HepG2 (cell line): Measurements from ENCODE around the gene C5. TPM values are rescaled to one million over a fixed set of nuclear protein-coding genes. Genes with fewer than 3 reads are reported as not detected.

Experiments
- ATAC-seq: fragments of 200-7000 bp; cut with Tn5 transposase; 3 replicates; pipeline ENCODE4 v1.9.1; 2020; ENCODE audit warnings: mild to moderate bottlenecking, moderate library complexity
- BruUV-seq: library from RNA; stranded (reverse); fragments of 400-500 nt; replicated peaks from 2 replicates; lab custom pipeline; 2021; lab: Mats Ljungman, UMichigan
- CTCF ChIA-PET: fragments of 300-600 bp; formaldehyde crosslinking; extraction: SDS; loops from one replicate; lab custom pipeline; 2021; ENCODE audit warnings: low total read pairs, inconsistent platforms, low intra/inter-chr PET ratio; lab: Yijun Ruan, JAX
- POLR2A ChIA-PET: fragments of 350-600 bp; sonication (Branson Sonifier 250); formaldehyde crosslinking; loops from one replicate; lab custom pipeline; 2020; ENCODE audit warnings: antibody characterized with exemption, inconsistent platforms; lab: Yijun Ruan, JAX
- DNase-seq: peaks from one replicate; pipeline ENCODE4 v3.0.0-alpha.2; 2015; ENCODE audit warnings: low spot score
- FAIRE-seq: peaks from 3 replicates; lab custom pipeline; 2011; peaks lifted over from hg19 to GRCh38; lab: Jason Lieb, UNC
- H2AFZ ChIP-seq: one replicate; pipeline ENCODE4 v1.6.1; 2011; ENCODE audit warnings: low read length, inconsistent platforms
- H3K27ac ChIP-seq: fragments of 300-600 bp; 3 replicates; pipeline ENCODE4 v1.8.0; 2011; ENCODE audit warnings: mixed run types, mild to moderate bottlenecking, mixed read lengths, low read length, inconsistent platforms; ENCODE audit not compliant: insufficient read depth; ENCODE audit errors: extremely low read length
- H3K27me3 ChIP-seq, 2 experiments: fragments of 200-600 bp in 1 of 2; 2 replicates in 1 of 2; 3 replicates in 1 of 2; pipeline versions ENCODE4 v1.6.0 to v1.8.0; 2011; ENCODE audit warnings: low read length in 2 of 2, mild to moderate bottlenecking in 2 of 2, moderate library complexity in 2 of 2, inconsistent platforms in 1 of 2; ENCODE audit not compliant: insufficient read depth in 2 of 2, control insufficient read depth in 1 of 2
- H3K36me3 ChIP-seq, 2 experiments: fragments of 200-600 bp in 1 of 2; replicated peaks in 1 of 2; 2 replicates in 1 of 2; 3 replicates in 1 of 2; pipeline versions ENCODE4 v1.5.1 to v1.8.0; 2011; ENCODE audit warnings: low read length in 2 of 2, inconsistent platforms in 1 of 2; ENCODE audit not compliant: insufficient read depth in 2 of 2, control insufficient read depth in 1 of 2
- H3K4me1 ChIP-seq: 2 replicates; pipeline ENCODE4 v1.5.1; 2012; ENCODE audit warnings: low read length, inconsistent platforms; ENCODE audit not compliant: insufficient read depth
- H3K4me2 ChIP-seq: 2 replicates; pipeline ENCODE4 v1.6.0; 2011; ENCODE audit warnings: low read depth, low read length, inconsistent platforms
- H3K4me3 ChIP-seq, 3 experiments: fragments of 200-600 bp in 1 of 3; sonication (generic), shearing (Covaris generic) in 1 of 3; replicated peaks in 1 of 3; 2 replicates each; pipeline ENCODE4 v1.5.1; 2011 to 2016; ENCODE audit warnings: low read length in 3 of 3, inconsistent platforms in 2 of 3, low read depth in 2 of 3, mild to moderate bottlenecking in 2 of 3, control low read depth in 1 of 3, mixed read lengths in 1 of 3; ENCODE audit not compliant: insufficient read depth in 1 of 3
- H3K79me2 ChIP-seq: one replicate; pipeline ENCODE4 v1.6.1; 2011; ENCODE audit warnings: low read length, inconsistent platforms; ENCODE audit not compliant: insufficient read depth
- H3K9ac ChIP-seq: 2 replicates; pipeline ENCODE4 v1.6.0; 2011; ENCODE audit warnings: mild to moderate bottlenecking, low read depth, low read length, inconsistent platforms; ENCODE audit not compliant: insufficient read depth
- H3K9me3 ChIP-seq: 2 replicates; pipeline ENCODE4 v1.5.1; 2012; ENCODE audit warnings: mild to moderate bottlenecking, low read length
- H4K20me1 ChIP-seq: 2 replicates; pipeline ENCODE4 v1.6.0; 2011; ENCODE audit warnings: inconsistent platforms, mild to moderate bottlenecking, low read length, moderate library complexity; ENCODE audit not compliant: insufficient read depth
- ELF4 ChIP-seq: sonication (generic); formaldehyde crosslinking; IDR thresholded peaks from 2 replicates; pipeline ENCODE4 v1.5.0; 2020; ENCODE audit warnings: missing genetic modification reagents, mild to moderate bottlenecking, moderate library complexity, borderline replicate concordance
- EP300 ChIP-seq, 3 experiments: sonication (generic) in 1 of 3; formaldehyde crosslinking in 1 of 3; IDR thresholded peaks; 2 replicates each; pipeline versions ENCODE4 v1.5.1 to v1.6.1; 2011 to 2020; ENCODE audit warnings: low read depth in 2 of 3, low read length in 2 of 3, borderline replicate concordance in 1 of 3, improper control_type of control experiment in 1 of 3, mild to moderate bottlenecking in 1 of 3, missing genetic modification reagents in 1 of 3, moderate library complexity in 1 of 3
- MED1 ChIP-seq: sonication (generic); formaldehyde crosslinking; IDR thresholded peaks from 2 replicates; pipeline ENCODE4 v1.4.0; 2020; ENCODE audit warnings: missing genetic modification reagents
- MED13 ChIP-seq: sonication (generic); formaldehyde crosslinking; IDR thresholded peaks from 2 replicates; pipeline ENCODE4 v1.5.0; 2020; ENCODE audit warnings: missing genetic modification reagents
- PHF20 ChIP-seq: sonication (generic); formaldehyde crosslinking; IDR thresholded peaks from 2 replicates; pipeline ENCODE4 v1.5.0; 2020; ENCODE audit warnings: mild to moderate bottlenecking, missing genetic modification reagents
- RCOR2 ChIP-seq: IDR thresholded peaks from 2 replicates; pipeline ENCODE4 v1.6.1; 2016; ENCODE audit warnings: missing biosample characterization, missing genetic modification reagents
- SRY ChIP-seq: sonication (generic); formaldehyde crosslinking; IDR thresholded peaks from 2 replicates; pipeline ENCODE4 v1.8.0; 2022; ENCODE audit warnings: mild to moderate bottlenecking, missing genetic modification reagents
- TMF1 ChIP-seq: sonication (generic); formaldehyde crosslinking; IDR thresholded peaks from 2 replicates; pipeline ENCODE4 v1.8.1; 2022; ENCODE audit warnings: low read depth, missing genetic modification reagents
- ZMYM4 ChIP-seq: sonication (generic); formaldehyde crosslinking; IDR thresholded peaks from 2 replicates; pipeline ENCODE4 v1.8.1; 2023; ENCODE audit warnings: mild to moderate bottlenecking, missing genetic modification reagents
- ZNF260 ChIP-seq: sonication (generic); formaldehyde crosslinking; IDR thresholded peaks from 2 replicates; pipeline ENCODE4 v1.4.0; 2020; ENCODE audit warnings: missing genetic modification reagents, low read depth, mild to moderate bottlenecking, borderline replicate concordance
- ZNF484 ChIP-seq: sonication (generic); formaldehyde crosslinking; IDR thresholded peaks from 2 replicates; pipeline ENCODE4 v1.5.1; 2020; ENCODE audit warnings: mild to moderate bottlenecking, low read depth, missing genetic modification reagents, borderline replicate concordance
- ZNF724P ChIP-seq: sonication (generic); formaldehyde crosslinking; IDR thresholded peaks from 2 replicates; pipeline ENCODE4 v1.8.0; 2022; ENCODE audit warnings: missing genetic modification reagents, borderline replicate concordance
- ZSCAN30 ChIP-seq: sonication (generic); formaldehyde crosslinking; IDR thresholded peaks from 2 replicates; pipeline ENCODE4 v1.5.0; 2020; ENCODE audit warnings: mild to moderate bottlenecking, missing genetic modification reagents
- WGBS: methylation state at CpG from one replicate; pipeline ENCODE4 v1.1.6; 2017; ENCODE audit warnings: low lambda C conversion rate; 5-methylcytosine and 5-hydroxymethylcytosine counted together
- in situ Hi-C: cut with HindIII; loops from 2 replicates; pipeline ENCODE4 v1.10.0; 2017; ENCODE audit warnings: low pct_unique_long_range_greater_than_20kb; ENCODE audit not compliant: extremely low pct_ligation_motif_present
- intact Hi-C: fragments of 100-400 bp; cut with micrococcal nuclease; formaldehyde crosslinking; loops from one replicate; pipeline ENCODE4 v1.10.0; 2022; ENCODE audit not compliant: unreplicated experiment
- polyA plus RNA-seq, 8 experiments: library from polyadenylated mRNA; depleted of rRNA in 3 of 8; stranded (reverse) in 7 of 8; unstranded in 1 of 8; fragments of >200 nt; fragmentation: Illumina TruSeq in 4 of 8; extraction: Trizol in 4 of 8; gene quantifications; 2 replicates each; pipeline versions ENCODE4 v1.2.1 to v1.2.3, GENCODE V29; 2011 to 2016; ENCODE audit warnings: low read depth in 4 of 8, missing spikeins in 1 of 8, mixed read lengths in 1 of 8; ENCODE audit not compliant: insufficient read depth in 1 of 8
- total RNA-seq, 5 experiments: library from RNA; depleted of rRNA; stranded (reverse); fragments of >200 nt; fragmentation: Illumina TruSeq; extraction: Trizol; gene quantifications; 2 replicates each; pipeline ENCODE4 v1.2.3, GENCODE V29; 2016; ENCODE audit warnings: low read depth in 1 of 5
- TF ChIP-seq, protein P1 (sequence below): sonication (generic); formaldehyde crosslinking; IDR thresholded peaks from 2 replicates; pipeline ENCODE4 v1.4.0; 2020; ENCODE audit warnings: missing genetic modification reagents
- TF ChIP-seq, protein P2 (sequence below): sonication (generic); formaldehyde crosslinking; IDR thresholded peaks from 2 replicates; pipeline ENCODE4 v1.8.1; 2023; ENCODE audit warnings: missing genetic modification reagents, inconsistent platforms, borderline replicate concordance
- TF ChIP-seq, protein P3 (sequence below): sonication (generic); formaldehyde crosslinking; IDR thresholded peaks from 2 replicates; pipeline ENCODE4 v1.5.0; 2020; ENCODE audit warnings: mild to moderate bottlenecking, missing genetic modification reagents, moderate library complexity
- TF ChIP-seq, protein P4 (sequence below): sonication (generic); formaldehyde crosslinking; IDR thresholded peaks from 2 replicates; pipeline ENCODE4 v1.8.0; 2022; ENCODE audit warnings: low read depth, missing genetic modification reagents
- TF ChIP-seq, protein P5 (sequence below): sonication (generic); formaldehyde crosslinking; IDR thresholded peaks from 2 replicates; pipeline ENCODE4 v1.4.0; 2020; ENCODE audit warnings: missing genetic modification reagents

The C5 gene
- total and polyA plus RNA-seq, 2 of the 13 experiments (the other 11 are each of a cell fraction or from before 2014, with no cell fraction given): 57.6 to 192 TPM

DNA sequence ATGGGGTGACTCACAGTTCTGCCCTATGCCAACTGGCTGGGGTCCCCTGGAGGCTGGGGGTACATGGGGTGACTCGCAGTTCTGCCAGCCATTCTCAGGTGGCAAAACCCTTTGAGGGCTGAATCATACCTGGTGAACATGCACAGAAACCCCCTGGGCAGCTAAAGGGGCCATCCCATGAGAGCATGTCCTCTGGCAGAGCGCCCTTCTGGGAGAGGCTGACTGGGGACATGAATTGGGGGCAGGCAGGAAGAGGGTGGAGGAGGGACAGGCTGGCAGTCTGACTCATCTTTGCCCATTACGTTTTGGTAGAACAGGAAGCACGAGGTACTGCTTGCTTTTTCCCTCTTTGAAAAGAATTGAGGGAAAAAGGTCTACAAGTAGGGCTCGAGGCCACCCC, 140.2 kb downstream of the C5 start:
- no peak for DNase-seq
- no peaks in the 10 kb centered on the region for H4K20me1 ChIP-seq
- no peaks in the 10 kb centered on the region; a peak in 1 of 5 replicates for H3K27me3 ChIP-seq
- H3K4me1 ChIP-seq: 0 out of 2 replicates have a peak, but pooled peaks cover 7% of the 10 kb centered on the region
- ChIA-PET POLR2A (no interaction called here), CTCF (no interaction called here)
- 24% methylated on average over 5 of the region's 5 CpGs for WGBS
- H3K27ac ChIP-seq: no peak overlapping the region
- in situ Hi-C loops: no loop called here
- H3K79me2 ChIP-seq: no peaks in the 10 kb centered on the region
- TF ChIP-seq MED1 (CRISPR knock-in tag) (no peak), ZMYM4 (no peak), EP300 (IDR thresholded peaks at IDR 0.05; ENCODE audit: low read depth in 2 of 2, low read length in 2 of 2) (no peak), EP300 (CRISPR knock-in tag; IDR thresholded peaks at IDR 0.05; ENCODE audit: borderline replicate concordance) (no peak), ZNF484 (no peak), TMF1 (CRISPR knock-in tag) (no peak), MED13 (CRISPR knock-in tag) (no peak), ZNF724P (CRISPR knock-in tag) (no peak), RCOR2 (no peak), ZSCAN30 (no peak), SRY (no peak), PHF20 (no peak), ZNF260 (CRISPR knock-in tag) (no peak), ELF4 (no peak)
- TF ChIP-seq, protein P1, sequence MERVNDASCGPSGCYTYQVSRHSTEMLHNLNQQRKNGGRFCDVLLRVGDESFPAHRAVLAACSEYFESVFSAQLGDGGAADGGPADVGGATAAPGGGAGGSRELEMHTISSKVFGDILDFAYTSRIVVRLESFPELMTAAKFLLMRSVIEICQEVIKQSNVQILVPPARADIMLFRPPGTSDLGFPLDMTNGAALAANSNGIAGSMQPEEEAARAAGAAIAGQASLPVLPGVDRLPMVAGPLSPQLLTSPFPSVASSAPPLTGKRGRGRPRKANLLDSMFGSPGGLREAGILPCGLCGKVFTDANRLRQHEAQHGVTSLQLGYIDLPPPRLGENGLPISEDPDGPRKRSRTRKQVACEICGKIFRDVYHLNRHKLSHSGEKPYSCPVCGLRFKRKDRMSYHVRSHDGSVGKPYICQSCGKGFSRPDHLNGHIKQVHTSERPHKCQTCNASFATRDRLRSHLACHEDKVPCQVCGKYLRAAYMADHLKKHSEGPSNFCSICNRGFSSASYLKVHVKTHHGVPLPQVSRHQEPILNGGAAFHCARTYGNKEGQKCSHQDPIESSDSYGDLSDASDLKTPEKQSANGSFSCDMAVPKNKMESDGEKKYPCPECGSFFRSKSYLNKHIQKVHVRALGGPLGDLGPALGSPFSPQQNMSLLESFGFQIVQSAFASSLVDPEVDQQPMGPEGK (CRISPR knock-in tag): no peak
- TF ChIP-seq, protein P2, sequence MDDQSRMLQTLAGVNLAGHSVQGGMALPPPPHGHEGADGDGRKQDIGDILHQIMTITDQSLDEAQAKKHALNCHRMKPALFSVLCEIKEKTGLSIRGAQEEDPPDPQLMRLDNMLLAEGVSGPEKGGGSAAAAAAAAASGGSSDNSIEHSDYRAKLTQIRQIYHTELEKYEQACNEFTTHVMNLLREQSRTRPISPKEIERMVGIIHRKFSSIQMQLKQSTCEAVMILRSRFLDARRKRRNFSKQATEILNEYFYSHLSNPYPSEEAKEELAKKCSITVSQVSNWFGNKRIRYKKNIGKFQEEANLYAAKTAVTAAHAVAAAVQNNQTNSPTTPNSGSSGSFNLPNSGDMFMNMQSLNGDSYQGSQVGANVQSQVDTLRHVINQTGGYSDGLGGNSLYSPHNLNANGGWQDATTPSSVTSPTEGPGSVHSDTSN (CRISPR knock-in tag): no peak
- TF ChIP-seq, protein P3, sequence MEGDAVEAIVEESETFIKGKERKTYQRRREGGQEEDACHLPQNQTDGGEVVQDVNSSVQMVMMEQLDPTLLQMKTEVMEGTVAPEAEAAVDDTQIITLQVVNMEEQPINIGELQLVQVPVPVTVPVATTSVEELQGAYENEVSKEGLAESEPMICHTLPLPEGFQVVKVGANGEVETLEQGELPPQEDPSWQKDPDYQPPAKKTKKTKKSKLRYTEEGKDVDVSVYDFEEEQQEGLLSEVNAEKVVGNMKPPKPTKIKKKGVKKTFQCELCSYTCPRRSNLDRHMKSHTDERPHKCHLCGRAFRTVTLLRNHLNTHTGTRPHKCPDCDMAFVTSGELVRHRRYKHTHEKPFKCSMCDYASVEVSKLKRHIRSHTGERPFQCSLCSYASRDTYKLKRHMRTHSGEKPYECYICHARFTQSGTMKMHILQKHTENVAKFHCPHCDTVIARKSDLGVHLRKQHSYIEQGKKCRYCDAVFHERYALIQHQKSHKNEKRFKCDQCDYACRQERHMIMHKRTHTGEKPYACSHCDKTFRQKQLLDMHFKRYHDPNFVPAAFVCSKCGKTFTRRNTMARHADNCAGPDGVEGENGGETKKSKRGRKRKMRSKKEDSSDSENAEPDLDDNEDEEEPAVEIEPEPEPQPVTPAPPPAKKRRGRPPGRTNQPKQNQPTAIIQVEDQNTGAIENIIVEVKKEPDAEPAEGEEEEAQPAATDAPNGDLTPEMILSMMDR (CRISPR knock-in tag): no peak
- TF ChIP-seq, protein P4, sequence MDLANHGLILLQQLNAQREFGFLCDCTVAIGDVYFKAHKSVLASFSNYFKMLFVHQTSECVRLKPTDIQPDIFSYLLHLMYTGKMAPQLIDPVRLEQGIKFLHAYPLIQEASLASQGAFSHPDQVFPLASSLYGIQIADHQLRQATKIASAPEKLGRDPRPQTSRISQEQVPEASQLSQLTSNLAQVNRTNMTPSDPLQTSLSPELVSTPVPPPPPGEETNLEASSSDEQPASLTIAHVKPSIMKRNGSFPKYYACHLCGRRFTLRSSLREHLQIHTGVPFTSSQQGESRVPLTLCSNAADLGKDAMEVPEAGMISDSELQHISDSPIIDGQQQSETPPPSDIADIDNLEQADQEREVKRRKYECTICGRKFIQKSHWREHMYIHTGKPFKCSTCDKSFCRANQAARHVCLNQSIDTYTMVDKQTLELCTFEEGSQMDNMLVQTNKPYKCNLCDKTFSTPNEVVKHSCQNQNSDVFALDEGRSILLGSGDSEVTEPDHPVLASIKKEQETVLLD (CRISPR knock-in tag): no peak
- TF ChIP-seq, protein P5, sequence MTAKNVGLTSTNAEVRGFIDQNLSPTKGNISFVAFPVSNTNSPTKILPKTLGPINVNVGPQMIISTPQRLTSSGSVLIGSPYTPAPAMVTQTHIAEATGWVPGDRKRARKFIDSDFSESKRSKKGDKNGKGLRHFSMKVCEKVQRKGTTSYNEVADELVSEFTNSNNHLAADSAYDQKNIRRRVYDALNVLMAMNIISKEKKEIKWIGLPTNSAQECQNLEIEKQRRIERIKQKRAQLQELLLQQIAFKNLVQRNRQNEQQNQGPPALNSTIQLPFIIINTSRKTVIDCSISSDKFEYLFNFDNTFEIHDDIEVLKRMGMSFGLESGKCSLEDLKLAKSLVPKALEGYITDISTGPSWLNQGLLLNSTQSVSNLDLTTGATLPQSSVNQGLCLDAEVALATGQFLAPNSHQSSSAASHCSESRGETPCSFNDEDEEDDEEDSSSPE: no peak
- H2AFZ ChIP-seq: no peak overlapping the region
- no TSS peak for BruUV-seq
- intact Hi-C loops: no loop called here
- no peak for FAIRE-seq
- H3K4me3 ChIP-seq: no peak overlapping the region
- H3K9ac ChIP-seq: no peak overlapping the region
- H3K36me3 ChIP-seq: no peaks in the 10 kb centered on the region
- no peak overlapping the region for H3K4me2 ChIP-seq
- no peak for ATAC-seq
- H3K9me3 ChIP-seq: no peaks in the 10 kb centered on the region
